ENCODE measurements around the gene GSTM1. TPM values are rescaled to one million over a fixed set of nuclear protein-coding genes. Genes with fewer than 3 reads are reported as not detected.

The GSTM1 gene
- total RNA-seq, 2 donors from 2014 or later: not detected

Other genes with a start within 250 kb of the GSTM1 start
- under 1 TPM; 0.15 to 0.87 TPM for gene SYPL2, start 221.3 kb upstream of the GSTM1 start, total RNA-seq
- gene ATXN7L2, start 203.9 kb upstream of the GSTM1 start, total RNA-seq: 1 to 10 TPM; 1.8 to 1.9 TPM
- 10 to 100 TPM; 10.0 to 18.7 TPM for gene CYB561D1, start 193.7 kb upstream of the GSTM1 start, total RNA-seq
- gene AMIGO1, start 178.1 kb upstream of the GSTM1 start, total RNA-seq: 1 to 10 TPM; 3.8 to 5.6 TPM
- under 1 TPM in 1 of 2 donors, not detected in 1; 0.36 TPM for gene GPR61, start 147.9 kb upstream of the GSTM1 start, total RNA-seq
- gene GNAI3, start 139.2 kb upstream of the GSTM1 start, total RNA-seq: 1 to 10 TPM; 7.0 to 7.7 TPM
- under 1 TPM in 1 of 2 donors, not detected in 1; 0.73 TPM for gene GNAT2, start 68.2 kb upstream of the GSTM1 start, total RNA-seq
- gene AMPD2, start 68.0 kb upstream of the GSTM1 start, total RNA-seq: 10 to 100 TPM; 31.9 to 38.9 TPM
- gene GSTM4, start 31.7 kb upstream of the GSTM1 start, total RNA-seq: 10 to 100 TPM; 74.8 to 83.5 TPM
- 10 to 100 TPM; 22.5 to 37.8 TPM for gene GSTM2, start 19.8 kb upstream of the GSTM1 start, total RNA-seq
- gene GSTM5, start 24.4 kb downstream of the GSTM1 start, total RNA-seq: 1 to 10 TPM in 1 of 2 donors, under 1 TPM in 1; 0.73 to 5.1 TPM
- gene GSTM3, start 53.2 kb downstream of the GSTM1 start, total RNA-seq: 1 to 10 TPM; 4.1 to 8.7 TPM
- 100 to 1,000 TPM; 327 to 349 TPM for gene EPS8L3, start 76.1 kb downstream of the GSTM1 start, total RNA-seq
- gene CSF1, start 223.0 kb downstream of the GSTM1 start, total RNA-seq: 10 to 100 TPM in 1 of 2 donors, 1 to 10 TPM in 1; 9.5 to 20.2 TPM